Activated CD4-positive, alpha-beta T cell treated with anti-CD3 and anti-CD28 coated beads for 24 hours (primary cell): ENCODE data around the gene DBP.
"Not testable (repeated sequence)": the region's sequence is repeated elsewhere in the genome, so short reads cannot be mapped to it uniquely, and the experiment has no call there.

Source experiments
- DNase-seq, 2 donors: peaks; one replicate each; pipeline ENCODE4 v3.0.0-alpha.2; 2020; ENCODE audit warnings: low read depth in 2 of 2

The DBP gene

DNA sequence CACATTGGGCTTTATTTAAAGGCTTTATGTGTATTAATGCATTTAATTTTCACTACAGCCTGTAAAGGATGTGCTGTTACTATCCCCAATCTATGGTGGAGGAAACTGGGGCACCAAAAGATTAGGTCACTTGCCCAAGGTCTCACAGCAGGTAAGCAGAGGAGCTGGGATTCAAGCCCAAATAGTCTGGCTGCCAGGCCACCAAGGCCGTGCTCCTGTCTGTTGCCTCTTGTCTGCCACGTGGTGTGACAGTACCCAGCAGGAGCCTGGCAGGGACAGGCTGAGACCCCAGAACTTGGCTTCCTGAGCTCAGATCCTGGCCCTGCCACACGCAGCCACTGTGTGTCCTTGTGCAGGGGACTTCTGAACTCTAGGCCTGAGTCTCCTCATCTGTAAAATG is 31.2 kb upstream of the DBP start:
- DNase-seq = no peak

DNA sequence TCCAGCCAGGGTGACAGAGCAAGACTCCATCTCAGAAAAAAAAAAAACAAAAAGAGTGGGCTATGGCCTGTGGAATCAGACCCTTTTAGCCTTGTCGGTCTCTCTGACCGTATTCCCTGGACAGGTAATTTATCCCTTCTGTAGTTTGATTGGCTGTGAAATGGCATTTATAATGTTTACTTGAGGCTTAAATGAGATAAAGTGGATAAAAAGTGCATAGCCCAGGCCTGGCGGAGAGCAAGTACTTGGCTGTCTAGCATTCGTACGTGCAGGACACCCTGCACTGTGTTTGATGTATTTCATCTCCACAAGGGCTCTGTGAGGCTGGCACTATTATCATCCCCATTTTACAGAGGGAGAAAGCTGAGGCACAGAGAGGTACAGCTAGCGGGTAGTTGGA is 28.6 kb upstream of the DBP start:
- no peak for DNase-seq

DNA sequence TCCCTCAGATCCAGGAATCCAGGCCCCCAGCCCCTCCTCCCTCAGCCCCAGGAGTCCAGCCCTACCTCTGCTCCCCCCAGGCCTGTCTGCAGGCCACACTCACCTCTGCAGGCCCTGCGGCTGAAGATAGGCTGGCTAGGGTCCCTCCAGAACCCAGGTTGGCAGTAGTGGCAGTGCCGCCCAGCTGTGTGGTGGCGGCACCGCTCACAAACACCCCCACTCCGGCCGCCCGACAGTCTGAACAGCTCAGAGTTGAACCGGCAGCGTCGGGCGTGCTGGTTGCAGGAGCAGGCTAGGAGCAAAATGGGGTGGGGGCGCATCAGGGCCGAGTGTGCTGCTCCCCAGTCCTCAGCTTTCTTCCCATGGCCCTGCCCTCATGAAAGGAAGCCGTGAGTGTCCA is 27.3 kb upstream of the DBP start:
- no peak for DNase-seq

DNA sequence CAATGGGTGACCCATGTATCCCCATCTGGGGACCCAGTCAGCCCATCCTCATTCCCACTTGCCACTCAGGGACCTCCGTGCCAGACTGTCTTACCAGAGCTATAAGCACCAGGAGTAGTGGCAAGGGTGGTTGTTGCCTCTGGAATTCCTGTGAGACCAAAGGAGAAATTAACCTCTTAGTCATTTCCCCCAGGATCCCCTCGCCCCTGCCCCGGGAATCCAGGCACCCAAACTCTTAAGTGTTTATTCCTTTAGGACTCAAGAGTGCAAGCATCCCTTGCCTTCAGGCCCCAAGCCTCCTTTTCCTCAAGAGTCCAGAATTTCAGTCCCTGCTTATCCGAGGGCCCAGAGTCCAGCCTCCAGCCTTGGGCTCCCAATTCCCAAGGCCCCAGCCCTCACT is 26.5 kb upstream of the DBP start:
- no peak for DNase-seq

DNA sequence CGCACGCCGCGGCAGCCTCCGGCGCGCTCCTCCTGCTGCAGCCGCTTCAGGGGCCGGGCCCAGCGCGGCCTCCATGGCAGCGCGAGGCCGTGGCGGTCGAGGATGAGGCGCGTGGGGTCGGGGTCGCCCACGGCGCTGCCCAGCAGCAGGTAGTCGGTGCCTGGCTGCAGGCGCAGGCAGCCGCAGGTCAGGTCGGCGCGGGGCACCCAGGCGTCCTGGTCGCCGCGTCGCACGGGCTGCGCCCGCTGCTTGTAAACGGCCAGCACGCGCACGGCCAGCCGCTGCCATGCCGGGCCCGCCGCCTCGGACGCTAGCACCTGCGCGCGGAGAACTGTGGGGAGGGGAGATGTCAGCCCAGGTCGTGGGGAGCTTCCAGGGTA is 24.5 kb upstream of the DBP start:
- DNase-seq = no peak

DNA sequence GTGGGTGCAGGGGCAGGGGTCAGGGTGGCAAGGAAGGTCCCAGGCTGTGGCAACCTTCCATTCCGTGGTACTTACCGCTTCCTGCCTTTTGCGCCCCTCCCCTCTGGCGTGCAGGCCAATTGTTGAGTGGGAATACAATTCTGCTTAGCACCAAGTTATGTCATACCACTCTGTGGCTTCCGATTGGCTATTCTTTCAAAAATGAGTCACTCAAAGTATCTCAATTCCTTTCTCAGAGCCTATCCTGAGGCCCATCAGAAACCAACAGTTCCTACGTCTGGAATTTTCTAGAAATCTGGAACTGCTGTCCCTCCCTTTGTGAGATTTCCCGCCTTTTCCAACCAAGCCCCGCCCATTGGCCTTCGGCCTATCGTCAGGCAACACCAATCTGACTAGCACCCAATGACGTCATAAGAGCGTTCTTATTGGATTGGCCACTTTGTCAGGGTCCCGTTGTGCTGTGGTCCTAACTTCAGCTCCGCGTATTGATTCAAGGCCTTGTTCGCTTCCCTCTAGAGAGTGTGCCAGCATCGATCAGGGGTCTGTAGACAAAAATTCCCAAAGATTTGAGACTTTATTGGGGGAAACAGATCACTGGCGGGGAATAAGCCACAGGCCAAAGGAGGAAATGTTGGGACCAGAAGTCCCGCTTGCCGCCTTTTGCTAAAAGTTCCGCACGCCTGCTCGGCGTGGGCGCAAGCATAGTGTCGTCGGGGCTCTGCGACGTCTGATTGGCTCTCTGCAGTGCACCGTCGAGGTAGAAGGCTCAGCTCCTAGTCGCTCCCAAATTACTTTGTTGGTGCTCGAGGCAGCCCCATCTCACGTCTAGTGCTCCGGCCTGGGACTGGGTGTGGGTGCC is 23.9 kb upstream of the DBP start:
- peak; percentile 76 to 77 for DNase-seq

DNA sequence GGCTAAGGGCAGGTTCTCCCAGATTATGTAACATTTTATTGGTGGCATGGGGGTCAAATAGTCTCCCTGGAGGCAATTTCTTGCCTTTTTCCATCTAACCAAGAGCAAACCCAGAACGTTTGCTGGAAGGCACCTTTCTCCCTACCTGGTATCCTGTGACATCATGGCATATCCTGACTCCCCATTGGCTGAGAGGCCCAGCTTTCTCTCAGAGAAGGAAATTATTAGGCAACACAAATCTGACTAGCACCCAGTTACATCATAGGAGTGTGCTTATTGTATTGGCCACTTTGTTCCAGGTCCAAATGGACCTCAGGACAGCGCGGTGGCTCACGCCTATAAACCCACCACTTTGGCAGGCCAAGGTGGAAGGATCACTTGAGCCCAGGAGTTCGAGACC is 22.6 kb upstream of the DBP start:
- DNase-seq = no peak

DNA sequence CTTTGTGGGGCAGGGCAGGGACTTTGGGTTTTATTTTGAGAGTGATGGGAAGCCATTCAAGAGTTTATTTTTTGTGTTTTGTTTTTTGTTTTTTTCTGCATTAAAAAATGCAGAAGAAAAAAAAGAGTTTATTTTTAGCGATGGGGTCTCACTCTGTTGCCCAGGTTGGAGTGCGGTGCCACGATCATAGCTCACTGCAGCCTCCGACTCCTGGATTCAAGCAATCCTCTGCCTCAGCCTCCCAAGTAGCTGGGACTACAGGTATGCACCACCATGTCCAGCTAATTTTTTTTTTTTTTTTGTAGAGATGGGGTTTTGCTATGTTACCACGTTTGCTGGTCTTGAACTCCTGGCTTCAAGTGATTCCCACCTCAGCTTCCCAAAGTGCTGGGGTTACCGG is 21.3 kb upstream of the DBP start:
- DNase-seq = no peak

DNA sequence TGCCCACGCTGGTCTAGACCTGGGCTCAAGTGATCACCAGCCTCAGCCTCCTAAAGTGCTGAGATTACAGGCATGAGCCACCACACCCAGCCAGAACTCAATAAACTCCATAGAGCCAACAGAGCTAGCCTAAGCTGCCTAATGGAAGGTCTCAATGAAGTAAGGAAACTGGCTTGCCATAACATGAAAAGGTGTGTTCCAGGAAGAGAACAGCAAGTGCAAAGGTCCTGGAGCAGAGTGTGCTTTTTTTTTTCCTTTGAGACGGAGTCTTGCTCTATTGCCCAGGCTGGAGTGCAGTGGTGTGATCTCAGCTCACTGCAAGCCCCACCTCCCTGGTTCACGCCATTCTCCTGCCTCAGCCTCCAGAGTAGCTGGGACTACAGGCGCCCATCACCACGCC is 20.6 kb upstream of the DBP start:
- DNase-seq = not testable (repeated sequence)

DNA sequence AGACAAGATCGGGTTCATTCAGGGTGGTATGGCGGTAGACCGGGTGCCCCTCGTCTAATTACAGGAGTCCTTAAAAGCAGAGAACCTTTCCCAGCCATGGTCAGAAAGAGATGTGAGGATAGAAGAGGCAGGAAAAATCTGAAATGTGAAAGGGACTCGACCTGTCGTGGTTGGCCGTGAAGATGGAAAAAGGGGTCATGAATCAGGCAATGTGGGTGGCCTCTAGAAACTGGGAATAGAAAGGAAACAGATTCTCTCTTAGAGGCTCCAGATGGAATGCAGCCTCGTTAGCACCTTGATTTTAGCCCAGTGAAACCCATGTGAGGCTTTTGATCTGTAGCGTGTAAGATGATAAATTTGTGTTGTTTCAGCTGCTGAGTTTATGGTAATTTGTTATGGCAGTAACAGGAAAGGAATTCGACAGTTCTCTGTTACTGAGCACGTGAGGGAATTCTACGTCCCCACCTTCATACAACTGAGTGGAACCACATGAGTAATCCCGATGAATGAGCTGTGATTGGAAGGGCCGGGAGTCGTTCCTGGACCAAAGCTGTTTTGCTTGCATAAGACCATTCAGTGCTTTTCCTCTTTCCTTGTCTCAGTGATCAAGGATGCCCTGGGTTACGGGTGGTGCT is 19.8 kb upstream of the DBP start:
- DNase-seq = no peak

DNA sequence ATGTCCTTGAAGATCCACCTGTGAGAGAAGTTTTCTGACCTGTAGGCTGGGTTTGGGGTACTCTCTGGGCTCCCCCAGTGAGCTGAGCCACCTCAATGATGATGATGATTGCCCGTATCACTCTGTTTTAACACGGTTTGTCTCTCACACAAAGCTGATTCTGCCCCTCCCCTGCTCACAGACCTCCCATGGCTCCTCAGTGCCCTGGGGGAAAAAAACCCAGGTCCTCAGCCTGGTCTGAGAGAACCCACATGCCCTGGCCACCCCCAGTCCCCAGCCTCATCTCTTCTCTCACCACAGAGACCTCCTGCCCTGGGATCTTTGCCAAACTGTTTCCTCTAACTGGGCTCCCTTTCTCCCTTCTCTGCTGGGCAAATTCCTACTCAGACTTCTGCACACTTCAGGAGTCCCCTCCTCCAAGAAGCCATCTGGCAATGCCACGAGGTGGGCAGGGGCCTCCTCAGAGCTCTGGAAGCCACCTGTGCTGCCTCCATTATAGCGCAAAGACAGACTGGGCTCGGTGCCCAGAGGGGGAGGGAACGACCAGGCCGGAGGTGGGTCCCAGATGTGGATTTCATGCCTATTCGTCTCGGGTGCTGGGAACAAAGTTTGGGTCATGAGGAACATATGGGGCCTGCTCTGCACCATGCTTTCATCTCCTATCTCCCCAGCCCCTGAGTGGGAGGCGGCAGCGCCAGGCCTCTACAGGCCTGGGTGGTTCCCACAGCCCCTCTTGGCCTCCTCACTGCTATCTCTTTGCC is 17.3 kb upstream of the DBP start:
- DNase-seq = no peak

DNA sequence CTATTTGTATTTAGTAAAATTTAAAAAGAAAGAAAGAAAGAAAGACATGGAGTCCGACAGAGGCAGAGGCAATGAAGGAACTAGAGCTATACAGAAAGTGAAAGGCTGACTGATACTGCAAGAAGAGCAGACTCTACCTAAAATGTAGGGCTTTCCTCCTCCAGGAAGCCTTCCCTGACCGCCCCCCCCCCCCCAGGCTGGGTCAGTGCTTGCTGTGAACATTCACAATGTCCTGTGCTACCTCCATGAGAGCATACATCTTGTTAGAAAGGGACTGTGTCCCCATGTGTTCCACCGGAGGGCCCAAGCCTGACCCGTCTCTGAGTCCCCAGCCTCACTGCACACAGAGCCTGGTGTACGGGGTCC is 14.5 kb upstream of the DBP start:
- DNase-seq = no peak

DNA sequence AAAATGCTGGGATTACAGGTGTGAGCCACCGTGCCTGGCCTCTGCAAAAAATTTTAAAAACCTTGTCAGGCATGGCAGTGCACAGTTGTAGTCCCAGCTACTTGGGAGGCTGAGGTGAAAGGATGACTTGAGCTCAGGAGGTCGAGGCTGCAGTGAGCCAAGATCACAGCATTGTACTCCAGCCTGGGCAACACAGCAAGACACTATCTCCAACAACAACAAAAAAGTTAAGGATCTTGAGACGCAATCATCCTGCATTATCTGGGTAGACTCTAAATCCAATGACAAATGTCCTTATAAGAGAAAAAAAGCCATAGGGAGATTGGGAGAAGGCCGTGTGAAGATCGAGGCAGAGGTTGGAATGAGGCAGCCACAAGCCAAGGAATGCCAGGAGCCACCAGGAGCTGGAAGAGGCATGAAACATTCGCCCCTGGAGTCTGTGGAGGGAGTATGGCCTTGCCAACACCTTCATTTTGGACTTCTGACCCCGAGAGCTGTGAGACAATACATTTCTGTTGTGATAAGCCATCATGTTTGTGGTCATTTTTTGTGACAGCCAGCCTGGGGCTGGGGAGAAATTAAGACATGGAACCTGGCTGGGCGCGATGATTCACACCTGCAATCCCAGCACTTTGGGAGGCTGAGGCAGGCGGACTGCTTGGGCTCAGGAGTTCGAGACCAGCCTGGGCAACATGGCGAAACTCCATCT is 13.9 kb upstream of the DBP start:
- no peak for DNase-seq

DNA sequence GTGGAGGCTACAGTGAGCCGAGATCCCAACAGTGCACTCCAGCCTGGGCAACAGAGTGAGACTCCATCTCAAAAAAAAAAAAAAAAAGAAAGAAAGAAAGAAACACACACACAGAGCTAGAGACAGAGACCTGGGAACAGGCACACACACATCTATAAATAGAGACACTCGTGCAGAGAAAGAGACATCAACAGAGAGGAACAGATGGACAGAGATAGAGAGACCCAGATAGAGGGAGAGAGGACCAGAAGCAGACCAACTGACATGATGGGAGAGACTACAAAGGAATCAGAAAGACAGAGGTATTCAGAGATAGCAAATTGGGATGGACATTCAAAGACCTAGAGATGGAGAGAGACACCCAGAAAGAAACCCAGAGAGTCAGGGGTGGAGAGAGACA is 11.0 kb upstream of the DBP start:
- no peak for DNase-seq

DNA sequence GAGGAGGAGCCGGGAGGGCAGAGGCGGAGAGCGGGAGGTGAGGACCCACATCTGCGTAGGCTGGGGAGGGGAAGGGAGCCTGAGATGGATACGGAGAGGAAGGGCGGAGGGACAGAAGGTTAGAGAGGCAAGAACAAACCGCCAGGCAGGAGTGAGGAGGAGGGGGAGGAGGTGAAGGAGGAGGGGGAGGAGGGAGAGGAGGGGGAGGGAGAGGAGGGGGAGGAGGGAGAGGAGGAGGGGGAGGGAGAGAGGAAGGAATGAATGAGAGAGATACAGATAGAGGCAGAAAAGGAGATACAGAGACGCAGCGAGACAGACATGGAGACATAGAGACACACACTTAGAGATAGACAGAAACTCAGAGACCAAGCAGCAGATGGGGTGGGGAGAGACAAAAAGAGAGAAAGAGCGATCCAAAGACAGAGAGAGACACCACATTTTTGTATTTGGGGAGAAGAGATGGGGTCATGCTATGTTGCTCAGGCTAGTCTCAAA is 9.6 kb upstream of the DBP start:
- DNase-seq = no peak

DNA sequence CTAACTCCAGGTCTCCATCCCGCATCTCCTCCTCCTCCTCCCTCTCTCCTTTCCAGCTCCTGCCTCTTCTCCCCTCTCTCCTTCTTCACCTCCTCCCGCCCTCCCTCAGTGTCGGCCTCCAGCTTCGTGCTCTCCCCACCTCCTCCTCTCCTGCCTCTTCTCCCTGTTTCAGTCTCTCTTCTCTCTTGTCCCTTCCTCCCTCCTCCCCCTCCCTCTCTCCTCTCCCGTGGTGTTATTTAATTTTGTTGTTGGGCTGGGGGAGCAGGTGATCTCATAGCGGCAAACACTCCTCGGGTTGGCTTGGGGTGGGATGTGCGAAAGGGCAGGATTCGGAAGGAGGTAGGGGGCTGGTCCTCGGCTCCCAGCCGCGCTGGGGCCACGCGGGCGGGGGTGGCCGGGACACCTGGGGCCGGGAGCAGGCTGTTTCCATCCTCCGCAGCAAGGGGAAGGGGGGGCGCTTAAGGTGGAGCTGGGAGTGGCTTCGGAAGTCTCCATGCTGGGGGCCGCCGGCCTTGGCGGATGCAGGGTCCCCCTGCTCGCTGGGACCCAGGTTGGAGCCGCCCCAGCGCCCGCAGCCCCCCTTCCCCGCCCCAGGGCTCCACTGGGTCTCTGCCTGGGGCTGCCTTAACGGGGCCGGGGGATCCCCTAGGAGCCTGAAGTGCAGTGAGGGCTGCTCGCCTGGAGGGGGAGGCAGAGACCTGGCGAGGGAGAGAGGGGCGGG is 9.0 kb upstream of the DBP start, which contains the start of gene CA11:
Gene CA11 (minus strand): TSS at position 187 of the 721 bp plus-strand sequence. CDS start 555 bp downstream, outside the sequence.
- peak; percentile 77 to 87 for DNase-seq

DNA sequence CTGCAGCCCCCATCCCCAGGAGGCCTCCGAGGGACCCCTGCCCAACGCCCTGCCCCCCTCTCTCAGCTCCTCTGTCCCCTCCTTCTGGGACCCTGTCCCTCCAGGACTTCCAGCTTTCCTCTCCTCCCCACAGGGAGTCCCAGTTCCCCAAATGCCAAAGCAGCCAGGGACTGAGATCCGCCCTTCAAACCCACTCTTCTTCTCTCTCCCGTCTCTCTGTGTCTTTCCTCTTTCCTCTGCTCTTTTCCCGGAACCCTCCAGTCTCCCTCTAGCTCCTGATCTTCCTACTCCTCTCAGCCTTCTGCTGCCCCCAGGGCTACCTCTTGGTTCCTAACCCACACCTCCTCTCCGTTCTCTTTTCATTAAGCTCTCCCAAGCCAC is 8.4 kb upstream of the DBP start:
- DNase-seq = no peak

DNA sequence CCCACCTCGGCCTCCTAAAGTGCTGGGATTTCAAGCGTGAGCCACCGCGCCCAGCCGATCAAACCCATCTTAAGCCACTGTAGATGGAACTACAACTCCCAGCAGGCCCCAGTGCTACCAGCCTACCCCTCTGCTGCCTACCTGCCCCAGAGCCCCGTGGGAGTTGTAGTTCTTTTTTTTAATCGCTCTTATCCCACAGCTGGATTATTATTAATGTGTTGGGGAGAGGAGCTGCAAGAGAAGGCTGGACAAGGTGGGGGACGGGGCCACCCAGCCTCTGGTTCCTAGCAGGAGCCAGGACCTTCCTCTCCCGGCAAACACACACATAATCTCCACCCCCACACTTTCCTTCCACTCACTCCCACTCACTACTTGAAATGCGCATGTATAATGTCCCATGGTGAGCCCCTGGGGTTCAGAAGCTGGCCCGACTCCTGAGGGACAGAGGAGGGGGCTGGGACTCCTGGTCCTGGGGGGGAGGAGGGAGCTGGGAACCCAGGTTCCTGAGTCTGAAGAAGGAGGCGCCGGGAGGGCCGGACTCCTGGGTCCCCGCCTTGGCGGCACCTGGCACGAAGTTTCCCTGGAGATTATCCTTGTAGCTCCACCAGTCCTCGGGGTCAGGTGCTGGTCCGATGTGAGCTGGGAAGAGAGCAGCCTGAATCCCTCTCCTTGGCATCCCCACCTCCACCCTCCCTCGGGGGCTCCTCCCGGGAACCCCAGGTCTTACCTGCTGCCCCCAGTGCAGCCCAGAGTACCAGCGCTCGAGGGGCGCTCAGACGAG is 7.8 kb upstream of the DBP start:
- DNase-seq = peak in 1 of 2 donors; percentile 56

DNA sequence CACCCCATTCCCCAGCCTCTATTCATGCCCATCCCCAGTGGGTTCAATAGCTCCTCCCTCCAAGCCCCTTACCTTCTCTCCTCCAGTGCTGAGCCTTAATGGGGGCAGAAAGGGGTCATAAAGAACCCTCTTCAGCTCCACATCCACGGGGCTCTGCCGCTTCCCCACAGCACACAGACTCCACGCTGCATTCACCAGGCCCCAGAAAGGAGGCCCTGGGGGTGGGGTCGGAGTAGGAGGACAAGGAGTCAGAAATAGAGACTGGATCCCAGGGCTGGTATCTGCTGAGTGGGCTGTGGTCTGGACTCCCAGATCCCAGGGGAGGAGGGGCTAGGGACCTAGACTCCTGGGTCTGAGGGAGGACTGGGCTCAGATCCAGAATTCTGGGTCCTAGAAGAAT is 7.2 kb upstream of the DBP start:
- no peak for DNase-seq

DNA sequence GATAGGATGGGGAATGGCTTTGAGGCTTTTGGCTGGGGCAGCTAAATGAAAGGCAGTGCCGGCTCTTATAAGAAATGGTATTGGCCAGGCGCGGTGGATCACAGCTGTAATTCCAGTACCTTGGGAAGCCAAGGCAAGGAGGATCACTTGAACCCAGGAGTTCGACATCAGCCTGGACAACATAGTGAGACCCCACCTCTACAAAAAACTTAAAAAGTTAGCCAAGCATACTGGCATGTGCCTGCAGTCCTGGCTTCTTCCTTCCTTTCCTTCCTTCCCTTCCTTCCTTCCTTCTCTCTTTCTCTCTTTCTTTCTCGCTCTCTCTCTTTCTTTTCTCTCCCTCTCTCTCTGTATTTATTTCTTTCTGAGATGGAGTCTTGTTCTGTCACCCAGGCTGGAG is 5.7 kb upstream of the DBP start:
- no peak for DNase-seq

DNA sequence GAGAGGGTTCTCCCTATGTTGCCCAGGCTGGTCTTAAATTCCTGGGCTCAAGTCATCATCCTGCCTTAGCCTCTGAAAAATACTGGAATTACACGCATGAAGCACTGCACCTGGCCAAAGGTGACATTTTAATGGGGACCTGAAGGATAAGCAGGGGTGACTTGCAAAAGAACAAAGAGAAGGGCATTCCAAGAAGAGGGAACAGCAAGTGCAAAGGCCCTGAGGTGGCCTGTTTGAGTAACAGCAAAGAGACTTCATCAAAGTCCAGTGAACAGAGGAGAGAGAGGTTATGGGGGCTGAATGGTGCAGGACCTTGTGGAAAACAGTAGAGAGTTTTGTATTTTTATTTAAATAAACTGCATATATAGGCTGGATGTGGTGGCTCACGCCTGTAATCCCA is 4.7 kb upstream of the DBP start:
- DNase-seq = no peak
